K562 (cell line): ENCODE data around the gene COBLL1. TPM values are rescaled to one million over a fixed set of nuclear protein-coding genes. Genes with fewer than 3 reads are reported as not detected.

Experiments
- ATAC-seq: fragments of 200-7000 bp; cut with Tn5 transposase; 3 replicates; pipeline ENCODE4 v1.9.1; 2020; ENCODE audit warnings: moderate library complexity
- BruUV-seq: library from RNA; stranded (reverse); fragments of 400-500 nt; replicated peaks from 2 replicates; lab custom pipeline; 2021; lab: Mats Ljungman, UMichigan
- CTCF ChIA-PET: fragments of 300-600 bp; formaldehyde crosslinking; extraction: SDS; loops from one replicate; lab custom pipeline; 2021; ENCODE audit warnings: low intra/inter-chr PET ratio; lab: Yijun Ruan, JAX
- POLR2A ChIA-PET: fragments of 300-600, 350-650 bp; sonication (Branson Sonifier 250); formaldehyde crosslinking; extraction: SDS; loops from one replicate; lab custom pipeline; 2021; ENCODE audit warnings: antibody characterized with exemption, inconsistent platforms; lab: Yijun Ruan, JAX
- DNase-seq, 4 experiments: peaks; one replicate each; pipeline versions ENCODE4 v3.0.0 to v3.0.0-alpha.2; 2011 to 2018; ENCODE audit warnings: low spot score in 3 of 4, mixed read lengths in 3 of 4; ENCODE audit errors: extremely low read depth in 1 of 4
- FAIRE-seq: peaks from 2 replicates; lab custom pipeline; 2011; peaks lifted over from hg19 to GRCh38; lab: Jason Lieb, UNC
- H2AFZ ChIP-seq: 2 replicates; pipeline ENCODE4 v1.6.0; 2011; ENCODE audit warnings: low read depth, low read length, control low read depth, inconsistent platforms
- H3K27ac ChIP-seq: fragments of 200-600 bp; 3 replicates; pipeline ENCODE4 v1.8.0; 2011; ENCODE audit warnings: low read depth, mild to moderate bottlenecking, control low read depth, inconsistent platforms, low read length, moderate library complexity, mixed read lengths; ENCODE audit errors: extremely low read depth
- H3K27me3 ChIP-seq, 2 experiments: fragments of 300-600 bp in 1 of 2; 2 replicates in 1 of 2; 3 replicates in 1 of 2; pipeline versions ENCODE4 v1.6.0 to v1.8.0; 2011; ENCODE audit warnings: inconsistent platforms in 2 of 2, low read length in 2 of 2, mild to moderate bottlenecking in 1 of 2, mixed read lengths in 1 of 2, moderate library complexity in 1 of 2; ENCODE audit not compliant: control insufficient read depth in 2 of 2, insufficient read depth in 2 of 2
- H3K36me3 ChIP-seq: fragments of 300-600 bp; 3 replicates; pipeline ENCODE4 v1.8.0; 2011; ENCODE audit warnings: mild to moderate bottlenecking, low read length, inconsistent platforms; ENCODE audit not compliant: control insufficient read depth, insufficient read depth
- H3K4me1 ChIP-seq, 2 experiments: fragments of 200-600 bp in 1 of 2; replicated peaks in 1 of 2; 2 replicates in 1 of 2; 3 replicates in 1 of 2; pipeline versions ENCODE4 v1.5.1 to v1.8.0; 2011; ENCODE audit warnings: inconsistent platforms in 2 of 2, low read length in 2 of 2, mild to moderate bottlenecking in 1 of 2, mixed read lengths in 1 of 2, moderate library complexity in 1 of 2; ENCODE audit not compliant: control insufficient read depth in 2 of 2, insufficient read depth in 2 of 2
- H3K4me2 ChIP-seq: 2 replicates; pipeline ENCODE4 v1.6.1; 2011; ENCODE audit warnings: low read length, control low read depth, inconsistent platforms, mixed read lengths; ENCODE audit not compliant: insufficient read depth
- H3K4me3 ChIP-seq: fragments of 200-600 bp; sonication (generic), shearing (Covaris generic); 2 replicates; pipeline ENCODE4 v1.5.1; 2016; ENCODE audit warnings: control low read depth, inconsistent platforms
- H3K79me2 ChIP-seq: fragments of 200-600 bp; 3 replicates; pipeline ENCODE4 v1.8.0; 2011; ENCODE audit warnings: low read length, inconsistent platforms; ENCODE audit not compliant: control insufficient read depth, insufficient read depth
- H3K9ac ChIP-seq, 2 experiments: 2 replicates each; pipeline versions ENCODE4 v1.6.0 to v1.6.1; 2011; ENCODE audit warnings: low read depth in 2 of 2, low read length in 2 of 2, control low read depth in 1 of 2, inconsistent platforms in 1 of 2, mild to moderate bottlenecking in 1 of 2, mixed read lengths in 1 of 2; ENCODE audit not compliant: insufficient read depth in 1 of 2
- H3K9me1 ChIP-seq: one replicate; pipeline ENCODE4 v1.6.0; 2011; ENCODE audit warnings: inconsistent platforms, mild to moderate bottlenecking, low read length, moderate library complexity; ENCODE audit not compliant: control insufficient read depth, insufficient read depth
- H3K9me3 ChIP-seq: replicated peaks from 2 replicates; pipeline ENCODE4 v1.5.1; 2011; ENCODE audit warnings: low read depth, low read length, inconsistent platforms; ENCODE audit not compliant: control insufficient read depth, insufficient read depth
- H4K20me1 ChIP-seq: replicated peaks from 2 replicates; pipeline ENCODE4 v1.6.1; 2011; ENCODE audit warnings: low read length, inconsistent platforms, mixed read lengths; ENCODE audit not compliant: control insufficient read depth, insufficient read depth
- BMI1 ChIP-seq: fragments of 150-350 bp; IDR thresholded peaks from 2 replicates; pipeline ENCODE4 v1.6.1; 2014; ENCODE audit warnings: low read length
- ESRRA ChIP-seq: fragments of 450-650 bp; IDR thresholded peaks from 2 replicates; pipeline ENCODE4 v1.6.1; 2014; ENCODE audit warnings: low read depth, mild to moderate bottlenecking, moderate library complexity, borderline replicate concordance
- HDAC6 ChIP-seq: IDR thresholded peaks from 2 replicates; pipeline ENCODE4 v1.6.1; 2012; ENCODE audit warnings: low read depth, mild to moderate bottlenecking, control low read depth, inconsistent platforms, low read length, moderate library complexity
- KDM4B ChIP-seq, 2 experiments: fragments of 450-650 bp in 1 of 2; sonication (generic) in 1 of 2; IDR thresholded peaks; 2 replicates each; pipeline ENCODE4 v1.6.1; 2016 to 2017; ENCODE audit warnings: borderline replicate concordance in 2 of 2, antibody characterized with exemption in 1 of 2, low read depth in 1 of 2, mild to moderate bottlenecking in 1 of 2
- NBN ChIP-seq: fragments of 450-650 bp; IDR thresholded peaks from 2 replicates; pipeline ENCODE4 v1.6.1; 2016; ENCODE audit warnings: low read depth, mild to moderate bottlenecking
- NRF1 ChIP-seq, 2 experiments: fragments of 450-650 bp; IDR thresholded peaks in 1 of 2; conservative IDR thresholded peaks in 1 of 2; 2 replicates each; pipeline ENCODE4 v1.6.1; 2014; ENCODE audit warnings: mild to moderate bottlenecking in 2 of 2
- PHF8 ChIP-seq: fragments of 200-600 bp; sonication (generic); IDR thresholded peaks from 2 replicates; pipeline ENCODE4 v1.6.1; 2012; ENCODE audit warnings: mixed run types, mild to moderate bottlenecking, inconsistent platforms, low read length, moderate library complexity, borderline replicate concordance
- POLR2AphosphoS5 ChIP-seq: IDR thresholded peaks from 2 replicates; pipeline ENCODE4 v1.6.1; 2011; ENCODE audit warnings: mild to moderate bottlenecking, low read depth, low read length, moderate library complexity; ENCODE audit not compliant: control insufficient read depth, insufficient read depth
- SNAPC5 ChIP-seq: fragments of 250-450 bp; sonication (Bioruptor Pico); IDR thresholded peaks from 2 replicates; pipeline ENCODE4 v1.8.0; 2021; ENCODE audit warnings: moderate library complexity, mild to moderate bottlenecking, inconsistent platforms
- ZNF253 ChIP-seq: fragments of 250-450 bp; sonication (Bioruptor Pico); conservative IDR thresholded peaks from 2 replicates; pipeline ENCODE4 v1.6.1; 2021; ENCODE audit warnings: mild to moderate bottlenecking
- ZNF316 ChIP-seq: fragments of 450-650 bp; IDR thresholded peaks from 2 replicates; pipeline ENCODE4 v1.6.1; 2016
- WGBS: fragments of 100-300 bp; shearing (Covaris generic); methylation state at CpG from one replicate; pipeline ENCODE4 v1.1.6; 2016; ENCODE audit warnings: low coverage, mixed read lengths; ENCODE audit not compliant: insufficient coverage; ENCODE audit errors: missing lambda C conversion rate; 5-methylcytosine and 5-hydroxymethylcytosine counted together
- in situ Hi-C: fragments of 300-500 bp; cut with MboI; formaldehyde crosslinking; loops from 4 replicates; pipeline ENCODE4 v1.15.0; 2018; ENCODE audit warnings: inconsistent platforms, mixed read lengths
- intact Hi-C: fragments of 100-400 bp; cut with micrococcal nuclease; formaldehyde crosslinking; loops from 2 replicates; pipeline ENCODE4 v1.14.2; 2022
- polyA plus RNA-seq, 8 experiments: library from polyadenylated mRNA; depleted of rRNA in 4 of 8; stranded (reverse) in 5 of 8; unstranded in 3 of 8; fragments of >200 nt; fragmentation: Nextera tagmentation in 2 of 8; fragmentation: Illumina TruSeq in 1 of 8; extraction: Ambion mirVana in 2 of 8; extraction: Trizol in 1 of 8; gene quantifications; 2 replicates each; pipeline versions ENCODE4 v1.2.1 to v1.2.3, GENCODE V29; 2011 to 2014; ENCODE audit warnings: inconsistent platforms in 1 of 8, missing spikeins in 1 of 8
- total RNA-seq, 7 experiments: library from RNA; depleted of rRNA in 6 of 7; stranded (reverse); fragments of >200 nt in 6 of 7; fragmentation: Illumina TruSeq in 2 of 7; extraction: Trizol in 2 of 7; gene quantifications; 2 replicates each; pipeline versions ENCODE4 v1.2.1 to v1.2.3, GENCODE V29; 2011 to 2021; ENCODE audit warnings: low replicate concordance in 1 of 7
- TF ChIP-seq, protein P1 (sequence below), 2 experiments: fragments of 450-650 bp; IDR thresholded peaks; 2 replicates each; pipeline ENCODE4 v1.6.1; 2016; ENCODE audit warnings: mild to moderate bottlenecking in 2 of 2, borderline replicate concordance in 1 of 2, low read depth in 1 of 2, moderate library complexity in 1 of 2

Gene COBLL1
- total and polyA plus RNA-seq, 9 of the 15 experiments (the other 6 are each of a cell fraction or from before 2014, with no cell fraction given): 0.07 to 1.6 (median 0.71) TPM

- Histone ChIP-seq H3K9ac (no peak overlapping the region), H2AFZ (no peak overlapping the region), H3K4me3 (no peak overlapping the region), H3K9me1 (no peaks in the 10 kb centered on the region), H3K9me3 (0 out of 2 replicates have a peak, but pooled peaks cover 3% of the 10 kb centered on the region), H3K79me2 (no peaks in the 10 kb centered on the region), H4K20me1 (no peaks in the 10 kb centered on the region), H3K4me1 (no peaks in the 10 kb centered on the region), H3K36me3 (no peaks in the 10 kb centered on the region), H3K27me3 (no peaks in the 10 kb centered on the region), H3K4me2 (no peak overlapping the region), H3K27ac (no peak overlapping the region)
- ChIA-PET CTCF (no interaction called here), POLR2A (no interaction called here)
- no peak for ATAC-seq
- intact Hi-C loops (no loop called here), in situ Hi-C loops (no loop called here)
- TF ChIP-seq NBN: no peak
- TF ChIP-seq PHF8: no peak
- no peak for TF ChIP-seq NRF1 (conservative IDR thresholded peaks at IDR 0.05 in 1 of 2, IDR thresholded peaks at IDR 0.05 in 1 of 2)
- no peak for TF ChIP-seq SNAPC5
- no peak for TF ChIP-seq ESRRA
- no peak for TF ChIP-seq HDAC6
- no peak for TF ChIP-seq POLR2AphosphoS5
- TF ChIP-seq BMI1: no peak
- TF ChIP-seq, protein P1, sequence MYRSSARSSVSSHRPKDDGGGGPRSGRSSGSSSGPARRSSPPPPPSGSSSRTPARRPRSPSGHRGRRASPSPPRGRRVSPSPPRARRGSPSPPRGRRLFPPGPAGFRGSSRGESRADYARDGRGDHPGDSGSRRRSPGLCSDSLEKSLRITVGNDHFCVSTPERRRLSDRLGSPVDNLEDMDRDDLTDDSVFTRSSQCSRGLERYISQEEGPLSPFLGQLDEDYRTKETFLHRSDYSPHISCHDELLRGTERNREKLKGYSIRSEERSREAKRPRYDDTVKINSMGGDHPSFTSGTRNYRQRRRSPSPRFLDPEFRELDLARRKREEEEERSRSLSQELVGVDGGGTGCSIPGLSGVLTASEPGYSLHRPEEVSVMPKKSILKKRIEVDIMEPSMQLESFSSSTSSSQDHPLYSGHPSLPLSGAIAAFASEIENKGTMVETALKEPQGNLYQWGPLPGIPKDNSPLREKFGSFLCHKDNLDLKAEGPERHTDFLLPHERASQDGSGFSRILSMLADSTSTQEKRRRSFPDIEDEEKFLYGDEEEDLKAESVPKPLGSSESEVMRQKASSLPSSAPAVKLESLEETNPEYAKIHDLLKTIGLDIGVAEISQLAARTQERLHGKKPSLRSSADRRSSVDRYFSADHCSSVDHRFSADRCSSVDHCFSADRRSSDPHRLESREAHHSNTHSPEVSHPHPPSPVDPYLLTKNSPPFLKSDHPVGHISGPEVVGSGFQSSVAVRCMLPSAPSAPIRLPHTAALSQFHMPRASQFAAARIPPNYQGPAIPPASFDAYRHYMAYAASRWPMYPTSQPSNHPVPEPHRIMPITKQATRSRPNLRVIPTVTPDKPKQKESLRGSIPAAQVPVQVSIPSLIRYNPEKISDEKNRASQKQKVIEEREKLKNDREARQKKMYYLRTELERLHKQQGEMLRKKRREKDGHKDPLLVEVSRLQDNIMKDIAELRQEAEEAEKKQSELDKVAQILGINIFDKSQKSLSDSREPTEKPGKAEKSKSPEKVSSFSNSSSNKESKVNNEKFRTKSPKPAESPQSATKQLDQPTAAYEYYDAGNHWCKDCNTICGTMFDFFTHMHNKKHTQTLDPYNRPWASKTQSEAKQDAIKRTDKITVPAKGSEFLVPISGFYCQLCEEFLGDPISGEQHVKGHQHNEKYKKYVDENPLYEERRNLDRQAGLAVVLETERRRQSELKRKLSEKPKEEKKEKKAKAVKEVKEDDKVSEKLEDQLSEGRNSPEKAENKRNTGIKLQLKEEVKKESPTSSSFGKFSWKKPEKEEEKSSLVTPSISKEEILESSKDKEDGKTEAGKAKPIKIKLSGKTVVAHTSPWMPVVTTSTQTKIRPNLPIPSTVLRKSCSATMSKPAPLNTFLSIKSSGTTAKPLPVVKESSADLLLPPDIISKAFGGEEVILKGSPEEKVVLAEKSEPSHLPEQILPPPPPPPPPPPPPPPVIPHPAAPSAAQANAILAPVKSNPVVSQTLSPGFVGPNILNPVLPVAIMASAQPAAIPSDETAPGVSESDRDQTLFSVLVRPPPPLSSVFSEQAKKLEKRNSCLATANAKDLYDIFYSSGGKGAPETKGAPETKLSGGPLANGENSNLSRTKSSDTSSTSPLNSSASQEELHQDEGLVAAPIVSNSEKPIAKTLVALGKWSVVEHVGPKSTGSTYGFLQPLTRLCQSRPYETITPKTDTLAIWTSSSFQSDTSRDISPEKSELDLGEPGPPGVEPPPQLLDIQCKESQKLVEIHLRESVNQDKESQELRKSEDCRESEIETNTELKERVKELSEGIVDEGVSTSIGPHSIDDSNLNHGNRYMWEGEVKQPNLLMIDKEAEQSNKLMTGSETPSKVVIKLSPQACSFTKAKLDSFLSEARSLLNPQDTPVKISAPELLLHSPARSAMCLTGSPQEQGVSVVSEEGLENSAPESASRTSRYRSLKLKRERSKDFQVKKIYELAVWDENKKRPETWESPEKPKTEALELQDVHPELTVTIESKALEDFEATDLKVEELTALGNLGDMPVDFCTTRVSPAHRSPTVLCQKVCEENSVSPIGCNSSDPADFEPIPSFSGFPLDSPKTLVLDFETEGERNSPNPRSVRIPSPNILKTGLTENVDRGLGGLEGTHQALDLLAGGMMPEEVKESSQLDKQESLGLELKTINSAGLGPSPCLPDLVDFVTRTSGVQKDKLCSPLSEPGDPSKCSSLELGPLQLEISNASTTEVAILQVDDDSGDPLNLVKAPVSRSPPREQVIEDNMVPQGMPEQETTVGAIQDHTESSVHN (IDR thresholded peaks at IDR 0.05; ENCODE audit: borderline replicate concordance in 1 of 2, low read depth in 1 of 2): no peak
- TF ChIP-seq ZNF253 (CRISPR knock-in tag): no peak
- TF ChIP-seq ZNF316: no peak
- no peak for TF ChIP-seq KDM4B (IDR thresholded peaks at IDR 0.05; ENCODE audit: borderline replicate concordance in 2 of 2, low read depth in 1 of 2)
- 5% methylated on average over 10 of the region's 10 CpGs for WGBS
- no peak for FAIRE-seq
- DNase-seq: no peak
- BruUV-seq: no TSS peak
These were observed 33.9 kb upstream of the COBLL1 start for GRCh38 chr2:164875334-164876205.
